Glomerular endothelial cell (primary cell): ENCODE measurements around the gene RIMBP3B. TPM values are rescaled to one million over a fixed set of nuclear protein-coding genes. Genes with fewer than 3 reads are reported as not detected.
"Not testable (repeated sequence)": the region's sequence is repeated elsewhere in the genome, so short reads cannot be mapped to it uniquely, and the experiment has no call there.

Experiments used
- DNase-seq: peaks from one replicate; pipeline ENCODE4 v3.0.0-alpha.2; 2011; ENCODE audit warnings: low read depth, low spot score; ENCODE audit errors: extremely low read depth
- total RNA-seq: library from RNA; depleted of rRNA; stranded (reverse); fragments of >200 nt; gene quantifications from 2 replicates; pipeline ENCODE4 v1.2.3, GENCODE V29; 2015

The RIMBP3B gene
- 0.06 TPM in 1 of 2 replicates, not detected in the other for total RNA-seq

DNA sequence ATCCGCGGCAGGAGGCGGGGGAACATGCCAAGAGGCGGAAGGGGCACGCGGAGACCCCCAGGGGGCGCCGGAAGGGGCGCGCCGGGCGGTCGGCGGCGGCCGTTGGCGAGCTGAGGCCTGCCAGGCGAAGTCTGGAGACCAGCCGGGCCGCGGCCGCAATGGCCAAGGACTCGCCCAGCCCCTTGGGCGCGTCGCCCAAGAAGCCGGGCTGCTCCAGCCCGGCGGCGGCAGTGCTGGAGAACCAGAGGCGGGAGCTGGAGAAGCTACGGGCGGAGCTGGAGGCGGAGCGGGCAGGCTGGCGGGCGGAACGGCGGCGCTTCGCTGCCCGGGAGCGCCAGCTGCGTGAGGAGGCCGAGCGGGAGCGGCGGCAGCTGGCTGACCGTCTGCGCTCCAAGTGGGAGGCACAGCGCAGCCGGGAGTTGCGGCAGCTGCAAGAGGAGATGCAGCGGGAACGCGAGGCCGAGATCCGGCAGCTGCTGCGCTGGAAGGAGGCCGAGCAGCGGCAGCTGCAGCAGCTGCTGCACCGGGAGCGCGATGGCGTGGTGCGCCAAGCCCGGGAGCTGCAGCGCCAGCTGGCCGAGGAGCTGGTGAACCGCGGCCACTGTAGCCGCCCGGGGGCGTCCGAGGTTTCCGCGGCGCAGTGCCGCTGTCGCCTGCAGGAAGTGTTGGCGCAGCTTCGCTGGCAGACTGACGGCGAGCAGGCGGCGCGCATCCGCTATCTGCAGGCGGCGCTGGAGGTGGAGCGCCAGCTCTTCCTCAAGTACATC lies at the start of gene RIMBP3B:
RIMBP3B (plus strand) TSS at position 51 of the 767 bp plus-strand sequence; CDS start at position 159, 108 bp downstream.
- not testable (repeated sequence) for DNase-seq

GRCh38 chr22:21357527-21357926 lies 26.0 kb upstream of the RIMBP3B start:
- DNase-seq = not testable (repeated sequence)

DNA sequence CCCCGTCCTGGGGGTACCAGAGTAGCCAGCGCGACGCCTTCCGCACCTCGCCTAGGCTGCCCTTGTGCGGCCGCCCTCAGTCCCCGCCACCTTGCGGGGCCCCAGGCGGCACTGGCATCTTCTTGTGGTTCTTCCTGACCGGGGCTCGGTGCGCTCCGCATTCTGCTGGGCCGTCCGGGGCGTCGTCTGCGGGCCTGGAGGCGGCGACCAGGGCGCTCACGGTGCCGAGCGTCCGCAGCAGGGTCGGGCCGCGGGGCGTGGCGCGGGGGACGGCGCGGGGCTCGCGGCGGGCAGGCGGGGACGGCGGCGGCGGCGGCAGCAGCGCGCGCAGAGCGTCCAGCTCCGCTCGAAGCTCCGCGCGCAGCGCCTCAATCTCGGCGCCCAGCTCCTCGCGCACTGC lies 23.0 kb upstream of the RIMBP3B start:
- not testable (repeated sequence) for DNase-seq

- DNase-seq = not testable (repeated sequence)
Measured at GRCh38 chr22:21362473-21362872, 21.1 kb upstream of the RIMBP3B start.

- DNase-seq = not testable (repeated sequence)
Measured at GRCh38 chr22:21363061-21363460, 20.5 kb upstream of the RIMBP3B start.

- DNase-seq = not testable (repeated sequence)
Measured at GRCh38 chr22:21363803-21364202, 19.7 kb upstream of the RIMBP3B start.

DNA sequence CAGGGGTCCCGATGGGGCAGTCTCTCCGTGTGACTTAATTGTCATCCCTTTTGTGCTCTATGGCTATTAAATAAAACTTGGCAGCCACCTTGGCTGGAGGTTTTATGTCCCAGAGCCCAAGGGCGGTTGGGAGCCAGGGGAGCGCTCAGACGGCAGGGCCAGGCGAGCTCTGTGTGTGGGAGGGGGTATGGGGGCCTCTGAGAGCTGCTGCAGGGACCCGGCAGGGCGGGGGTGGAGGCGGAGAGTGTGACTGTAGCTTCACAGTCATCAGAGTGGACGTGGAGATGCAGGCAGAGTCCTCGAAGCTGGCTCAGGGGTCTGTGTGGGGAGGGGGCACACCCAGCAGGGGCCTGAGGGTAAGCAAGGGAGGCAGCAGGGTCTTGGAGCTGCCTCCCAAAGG lies 19.2 kb upstream of the RIMBP3B start:
- DNase-seq = not testable (repeated sequence)

DNA sequence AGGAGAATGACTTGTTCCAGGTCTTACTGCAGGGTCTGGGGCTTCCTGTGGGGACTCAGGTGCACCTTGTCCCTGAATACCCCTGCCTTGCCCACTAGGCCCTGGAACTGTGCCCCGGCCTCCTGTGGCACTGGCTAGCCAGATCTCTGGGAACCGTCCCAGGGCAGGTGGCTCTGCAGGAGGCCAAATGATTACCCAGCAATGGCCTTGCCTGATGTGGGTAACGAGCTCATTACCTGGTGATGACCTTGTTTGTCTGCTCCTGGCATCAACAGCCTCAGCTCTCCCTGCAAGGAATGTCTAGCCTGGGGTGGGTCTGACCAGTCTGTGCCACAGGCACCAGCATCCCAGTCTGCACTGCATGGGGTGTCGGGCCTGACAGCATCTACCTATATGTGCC lies 18.2 kb upstream of the RIMBP3B start:
- DNase-seq = not testable (repeated sequence)

- not testable (repeated sequence) for DNase-seq
Measured at GRCh38 chr22:21368603-21369310, 14.8 kb upstream of the RIMBP3B start.

DNA sequence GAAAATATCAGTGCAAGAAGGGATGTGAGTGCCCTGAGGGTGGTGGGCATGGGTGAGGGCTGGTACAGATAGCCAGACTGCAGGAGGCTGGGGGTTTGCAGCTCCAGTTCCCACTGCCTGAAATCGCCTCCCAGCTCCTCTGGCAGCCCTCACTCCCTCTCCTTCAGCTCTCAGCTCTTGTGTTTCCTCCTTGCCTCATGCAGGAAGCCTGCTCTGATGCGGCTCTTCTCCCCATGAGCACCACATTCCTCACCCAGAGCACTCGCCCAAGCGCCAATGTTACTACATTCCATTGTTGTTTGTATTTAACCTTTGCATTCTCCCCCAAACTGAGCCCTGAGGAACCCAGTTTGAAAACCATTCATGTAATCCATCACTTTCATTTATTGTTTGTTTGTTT lies 7.7 kb upstream of the RIMBP3B start:
- not testable (repeated sequence) for DNase-seq

DNA sequence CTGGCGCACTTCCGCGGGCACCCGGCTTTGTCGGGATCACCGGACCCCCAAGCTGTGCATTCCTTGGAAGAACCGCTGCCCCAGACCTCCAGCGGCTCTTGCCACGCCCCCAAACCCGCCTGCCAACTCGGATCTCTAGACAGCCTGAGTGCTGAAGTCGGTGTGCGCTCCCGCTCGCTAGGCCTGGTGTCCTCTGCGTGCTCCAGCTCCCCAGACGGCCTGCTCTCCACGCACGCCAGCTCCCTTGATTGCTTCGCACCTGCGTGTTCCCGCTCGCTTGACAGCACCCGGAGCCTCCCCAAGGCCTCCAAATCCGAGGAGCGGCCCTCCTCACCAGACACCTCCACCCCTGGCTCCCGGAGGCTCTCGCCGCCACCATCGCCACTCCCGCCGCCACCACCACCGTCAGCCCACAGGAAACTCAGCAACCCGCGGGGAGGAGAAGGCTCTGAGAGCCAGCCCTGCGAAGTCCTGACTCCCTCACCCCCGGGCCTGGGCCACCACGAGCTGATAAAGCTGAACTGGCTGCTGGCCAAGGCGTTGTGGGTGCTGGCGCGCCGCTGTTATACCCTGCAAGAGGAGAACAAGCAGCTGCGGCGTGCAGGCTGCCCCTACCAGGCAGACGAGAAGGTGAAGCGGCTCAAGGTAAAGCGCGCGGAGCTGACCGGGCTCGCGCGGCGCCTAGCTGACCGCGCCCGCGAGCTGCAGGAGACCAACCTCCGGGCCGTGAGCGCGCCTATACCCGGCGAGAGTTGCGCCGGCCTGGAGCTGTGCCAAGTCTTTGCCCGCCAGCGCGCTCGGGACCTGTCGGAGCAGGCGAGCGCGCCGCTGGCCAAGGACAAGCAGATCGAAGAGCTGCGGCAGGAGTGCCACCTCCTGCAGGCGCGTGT lies 1.2 kb downstream of the RIMBP3B start:
- DNase-seq = not testable (repeated sequence)

- not testable (repeated sequence) for DNase-seq
Measured at GRCh38 chr22:21389480-21389879, 5.9 kb downstream of the RIMBP3B start.

DNA sequence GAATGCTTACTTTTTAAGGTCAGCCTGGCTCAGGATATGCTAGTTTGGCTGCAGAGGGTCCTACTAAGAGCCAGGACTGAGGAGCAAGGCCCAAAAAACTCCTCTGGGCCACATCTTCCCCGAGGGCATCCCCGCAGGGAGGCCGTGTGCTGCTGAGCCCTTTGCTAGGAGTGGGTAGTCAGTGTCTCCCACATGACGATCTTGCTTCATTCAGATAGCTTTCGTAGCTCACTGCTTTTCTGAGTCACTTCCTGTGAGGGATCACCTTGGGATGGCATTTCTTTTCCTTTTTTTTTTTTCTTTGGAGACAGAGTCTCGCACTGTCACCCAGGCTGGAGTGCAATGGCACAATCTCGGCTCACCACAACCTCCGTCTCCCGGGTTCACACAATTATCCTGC lies 6.5 kb downstream of the RIMBP3B start:
- not testable (repeated sequence) for DNase-seq

- not testable (repeated sequence) for DNase-seq
Measured at GRCh38 chr22:21394613-21395012, 11.1 kb downstream of the RIMBP3B start.

DNA sequence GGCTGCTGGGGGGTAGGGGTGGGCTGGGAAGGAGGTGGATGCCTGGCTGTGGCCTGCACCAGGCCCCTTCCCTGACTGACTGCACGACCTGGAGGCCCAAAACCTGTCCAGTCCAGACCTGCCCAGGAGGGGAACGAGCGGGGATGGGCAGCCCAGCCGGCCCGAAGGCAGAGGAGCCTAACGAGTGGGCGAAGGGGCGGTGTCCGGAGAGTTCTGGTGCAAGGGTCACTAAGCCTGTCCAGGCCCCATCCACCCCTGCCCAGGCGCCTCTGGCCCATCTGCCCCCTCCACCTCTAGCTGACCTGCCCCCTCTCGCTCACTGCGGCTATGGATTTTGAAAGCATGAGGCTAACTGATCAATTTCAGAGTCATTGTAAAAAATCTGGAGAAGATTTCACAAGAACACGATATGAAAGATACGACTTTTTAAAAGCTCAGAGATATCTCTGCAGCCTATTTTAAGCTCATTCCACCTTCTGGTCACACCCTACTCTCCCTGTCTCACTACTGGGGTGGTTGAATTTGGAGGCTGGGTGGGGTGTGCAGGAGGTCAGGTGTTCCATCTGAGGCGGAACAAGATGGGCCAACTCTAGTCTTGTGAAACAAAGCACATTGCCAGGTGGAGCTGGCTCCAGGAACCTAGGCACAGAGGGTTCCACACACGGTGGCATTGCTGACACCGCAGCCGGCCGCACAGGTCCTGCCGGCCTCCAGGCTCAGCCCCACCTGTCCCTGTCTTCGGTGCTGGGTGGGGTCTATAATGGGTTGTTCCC lies 17.8 kb downstream of the RIMBP3B start:
- not testable (repeated sequence) for DNase-seq

DNA sequence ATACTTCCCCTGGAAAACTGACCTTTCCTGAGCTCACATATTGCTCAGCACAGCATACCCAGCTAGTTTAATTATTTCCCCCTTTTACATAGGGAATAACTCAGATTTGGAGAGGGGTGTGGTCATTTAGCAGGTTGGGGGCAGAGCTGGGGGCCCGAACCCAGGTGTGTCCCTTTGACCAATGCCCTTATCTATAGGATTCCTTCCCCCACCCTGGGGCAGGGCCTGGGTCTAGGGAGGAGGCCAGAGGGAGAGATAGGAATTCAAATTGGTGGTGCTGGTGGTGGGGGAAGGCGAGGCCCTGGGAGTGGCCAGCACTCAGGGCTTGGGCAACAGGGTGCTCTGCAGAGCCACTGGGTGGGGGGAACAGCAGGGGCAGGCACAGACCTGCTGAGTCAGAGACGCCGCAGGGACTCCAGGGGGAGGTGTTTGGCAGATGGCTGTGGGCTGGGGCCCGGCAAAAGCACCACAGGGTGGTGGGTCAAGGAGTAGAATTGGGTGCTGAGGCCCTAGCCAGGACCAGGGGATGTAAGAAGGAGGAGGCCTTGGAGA lies 19.3 kb downstream of the RIMBP3B start:
- not testable (repeated sequence) for DNase-seq

DNA sequence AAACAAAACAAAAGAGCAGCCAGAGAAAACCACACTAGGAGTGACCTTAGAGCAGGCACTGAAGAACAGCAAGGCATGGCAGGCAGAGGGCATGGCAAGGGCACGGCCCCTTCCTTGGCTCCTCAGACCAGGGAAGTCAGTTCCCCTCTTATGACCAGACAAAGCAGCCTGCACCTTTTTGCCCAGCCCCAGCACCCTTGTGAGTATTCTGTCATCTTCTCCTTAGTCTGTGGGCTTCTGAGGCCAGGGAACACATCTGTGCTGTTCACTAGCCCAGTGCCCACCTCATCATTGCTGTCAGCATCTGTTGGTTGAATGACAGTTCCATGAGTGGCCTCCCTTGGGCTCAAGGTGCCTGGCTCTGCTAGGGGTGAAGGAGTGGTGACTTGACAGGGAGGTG lies 23.6 kb downstream of the RIMBP3B start:
- DNase-seq = not testable (repeated sequence)

- DNase-seq = not testable (repeated sequence)
Measured at GRCh38 chr22:21407792-21408191, 24.2 kb downstream of the RIMBP3B start.

- DNase-seq = not testable (repeated sequence)
Measured at GRCh38 chr22:21416375-21416774, 32.8 kb downstream of the RIMBP3B start.
